Fibroblast of mammary gland (primary cell): ENCODE measurements around the gene CDK15.

Experiments used
- DNase-seq: peaks from one replicate; pipeline ENCODE4 v3.0.0-alpha.2; 2010; ENCODE audit warnings: low read depth
- H3K4me3 ChIP-seq: 2 replicates; pipeline ENCODE4 v1.5.1; 2011; ENCODE audit warnings: low read depth, mild to moderate bottlenecking, low read length, moderate library complexity; ENCODE audit not compliant: control insufficient read depth
- CTCF ChIP-seq: conservative IDR thresholded peaks from 2 replicates; pipeline ENCODE4 v1.5.1; 2011; ENCODE audit warnings: low read depth, low read length, inconsistent platforms; ENCODE audit not compliant: control insufficient read depth, insufficient read depth

The CDK15 gene

GRCh38 chr2:201881741-201882140 is 75.4 kb downstream of the CDK15 start:
- peak; percentile 15 for DNase-seq
- no peak for TF ChIP-seq CTCF
- H3K4me3 ChIP-seq, result no peak overlapping the region

GRCh38 chr2:201882353-201883090 is 76.2 kb downstream of the CDK15 start:
- no peak for TF ChIP-seq CTCF
- DNase-seq, result peak; percentile 36
- no peak overlapping the region for H3K4me3 ChIP-seq

GRCh38 chr2:201883606-201884369 is 77.5 kb downstream of the CDK15 start:
- DNase-seq, result no peak
- TF ChIP-seq CTCF, result no peak
- H3K4me3 ChIP-seq, result no peak overlapping the region

- peak; percentile 75 for DNase-seq
- no peak overlapping the region for H3K4me3 ChIP-seq
- TF ChIP-seq CTCF, result no peak
These were observed 80.2 kb downstream of the CDK15 start for GRCh38 chr2:201886504-201886903.

GRCh38 chr2:201887773-201888425 is 81.6 kb downstream of the CDK15 start:
- DNase-seq, result no peak
- no peak overlapping the region for H3K4me3 ChIP-seq
- TF ChIP-seq CTCF, result no peak

- no peak for TF ChIP-seq CTCF
- no peak overlapping the region for H3K4me3 ChIP-seq
- DNase-seq, result no peak
These were observed 82.1 kb downstream of the CDK15 start for GRCh38 chr2:201888426-201888800.
